Hematopoietic multipotent progenitor cell treated with erythropoietin and hydrocortisone succinate and interleukin-3 and kit ligand, for 8 days (in vitro differentiated cells): ENCODE results near the gene TUBA4B.
"Not testable (repeated sequence)": the region's sequence is repeated elsewhere in the genome, so short reads cannot be mapped to it uniquely, and the experiment has no call there.

Experiments
- DNase-seq: peaks from one replicate; pipeline ENCODE4 v3.0.0-alpha.2; 2015

TUBA4B gene

DNA sequence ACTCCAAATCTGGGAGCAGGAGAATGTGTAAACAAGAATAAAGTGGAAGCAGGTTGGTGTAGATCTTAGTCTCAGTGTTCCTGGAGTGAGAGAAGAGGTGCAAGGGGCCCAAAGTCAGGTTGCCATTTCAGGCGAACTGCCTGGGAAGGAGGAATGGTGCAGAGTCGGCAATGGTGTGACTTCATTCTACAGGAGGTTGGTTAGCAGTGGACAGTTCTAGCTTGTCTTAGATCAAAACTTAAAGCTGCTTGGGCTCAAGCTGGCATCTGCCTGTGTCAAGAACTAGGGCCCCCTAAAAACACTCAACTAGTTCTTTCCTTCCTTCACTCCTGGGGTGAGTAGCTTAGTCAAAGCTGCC, 4.2 kb upstream of the TUBA4B start:
- DNase-seq, result no peak

DNA sequence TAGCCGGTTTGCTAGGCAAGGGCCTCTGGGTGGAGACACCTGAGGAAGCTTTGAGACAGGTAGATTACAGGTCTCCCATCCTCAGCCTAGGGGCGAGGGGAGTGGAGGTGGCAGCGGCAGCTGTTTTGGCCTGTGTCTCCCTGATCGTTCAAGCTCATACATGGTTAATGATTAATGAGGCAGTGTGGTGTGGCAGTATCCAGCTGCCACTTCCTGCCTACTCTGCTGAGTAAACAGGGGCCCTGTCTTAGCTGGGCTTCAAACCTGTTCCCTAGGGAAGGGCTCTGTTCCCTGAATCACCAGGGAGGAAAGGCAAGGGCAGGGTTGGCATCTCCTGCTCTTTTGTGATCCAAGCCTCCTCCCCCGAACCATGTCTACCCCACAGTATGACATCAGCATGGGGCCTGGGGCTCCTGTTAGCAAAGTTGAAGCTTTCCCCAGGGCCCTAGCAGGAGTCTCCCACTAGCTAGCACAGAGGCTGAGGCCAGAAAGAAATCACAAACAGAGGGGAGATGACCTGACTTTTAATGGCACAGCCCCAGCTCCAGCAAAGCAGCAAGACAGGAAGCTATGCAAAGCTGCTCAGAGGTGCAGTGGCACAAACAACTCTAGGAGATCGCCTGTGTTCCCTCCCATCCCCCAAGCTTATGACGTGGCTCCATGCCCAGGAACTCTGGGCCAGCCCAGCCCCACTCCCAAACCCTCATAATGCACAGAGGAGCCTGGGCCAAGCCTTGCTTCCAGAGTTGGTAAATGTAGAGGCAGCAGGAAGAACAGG, 3.7 kb upstream of the TUBA4B start:
- peak; percentile 76 for DNase-seq

DNA sequence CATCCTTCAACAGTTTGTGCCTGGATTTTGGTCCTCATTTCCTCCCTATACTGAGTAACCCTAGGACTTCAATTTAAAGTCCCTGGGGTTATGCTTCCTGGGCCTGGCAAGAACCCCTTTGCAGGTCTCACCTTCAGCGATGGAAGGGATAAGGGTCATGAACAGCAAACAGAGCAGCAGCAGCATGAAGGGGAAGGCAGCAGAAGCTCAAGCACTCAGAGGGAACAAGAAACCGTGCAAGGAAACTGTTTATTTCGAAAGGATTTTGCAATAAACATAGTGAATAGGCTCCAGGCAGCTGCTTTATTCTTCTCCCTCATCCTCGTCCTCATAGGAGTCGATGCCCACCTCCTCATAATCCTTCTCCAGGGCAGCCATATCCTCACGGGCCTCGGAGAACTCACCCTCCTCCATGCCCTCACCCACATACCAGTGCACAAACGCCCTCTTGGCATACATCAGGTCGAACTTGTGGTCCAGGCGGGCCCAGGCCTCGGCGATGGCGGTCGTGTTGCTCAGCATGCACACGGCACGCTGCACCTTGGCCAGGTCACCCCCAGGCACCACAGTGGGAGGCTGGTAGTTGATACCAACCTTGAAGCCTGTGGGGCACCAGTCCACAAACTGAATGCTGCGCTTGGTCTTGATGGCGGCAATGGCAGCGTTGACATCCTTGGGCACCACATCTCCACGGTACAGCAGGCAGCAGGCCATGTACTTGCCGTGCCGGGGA, 2.8 kb upstream of the TUBA4B start:
- no peak for DNase-seq

DNA sequence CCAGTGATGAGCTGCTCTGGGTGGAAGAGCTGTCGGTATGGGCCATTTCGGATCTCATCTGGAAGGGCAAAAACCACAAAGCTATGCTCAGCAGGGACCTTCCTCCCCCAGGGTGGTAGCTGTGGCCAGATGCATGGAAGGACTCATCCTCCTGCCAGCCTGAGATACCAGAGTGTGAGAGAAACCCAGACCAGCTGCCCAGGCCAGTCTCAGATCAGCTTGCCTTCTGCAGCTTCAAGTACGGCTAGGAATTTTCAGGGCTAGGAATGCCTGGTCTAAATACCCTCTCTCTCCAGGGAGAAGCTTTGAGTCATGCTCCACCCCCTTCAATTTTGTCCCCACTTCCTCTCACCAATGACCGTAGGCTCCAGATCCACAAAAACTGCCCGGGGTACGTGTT, 1.4 kb upstream of the TUBA4B start:
- DNase-seq, result no peak

DNA sequence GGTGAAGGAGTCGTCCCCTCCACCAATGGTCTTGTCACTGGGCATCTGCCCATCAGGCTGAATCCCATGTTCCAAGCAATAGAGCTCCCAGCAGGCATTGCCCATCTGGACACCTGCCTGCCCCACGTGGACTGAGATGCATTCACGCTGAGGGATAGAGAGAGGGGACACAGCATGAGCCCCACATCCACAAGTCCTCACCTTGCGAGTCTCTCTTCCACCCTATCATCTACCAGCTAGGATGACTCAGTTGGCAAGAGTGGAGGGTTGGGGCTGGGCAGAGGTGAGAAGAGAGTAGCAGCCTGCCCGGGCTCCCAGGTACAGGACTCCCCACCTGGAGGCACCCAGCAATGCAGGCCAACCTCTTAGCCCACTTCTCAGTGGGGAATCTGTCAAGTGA, 959 bp upstream of the TUBA4B start:
- no peak for DNase-seq

DNA sequence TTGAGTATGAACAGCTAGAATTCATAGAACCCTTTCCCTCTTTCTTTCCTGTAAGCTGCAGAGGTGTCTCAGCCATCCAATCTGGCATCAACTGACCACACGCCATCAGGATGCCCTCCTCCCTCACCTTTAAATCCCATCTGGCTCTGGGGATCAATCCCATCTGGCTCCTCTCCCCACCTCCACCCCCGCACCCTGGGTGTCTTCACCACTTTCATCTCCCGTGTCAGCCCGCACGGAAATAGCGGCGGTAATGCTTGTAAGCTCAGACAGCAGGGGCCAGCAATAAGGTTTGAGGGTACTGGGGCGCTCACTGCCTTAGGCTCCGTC, 508 bp upstream of the TUBA4B start:
- no peak for DNase-seq

DNA sequence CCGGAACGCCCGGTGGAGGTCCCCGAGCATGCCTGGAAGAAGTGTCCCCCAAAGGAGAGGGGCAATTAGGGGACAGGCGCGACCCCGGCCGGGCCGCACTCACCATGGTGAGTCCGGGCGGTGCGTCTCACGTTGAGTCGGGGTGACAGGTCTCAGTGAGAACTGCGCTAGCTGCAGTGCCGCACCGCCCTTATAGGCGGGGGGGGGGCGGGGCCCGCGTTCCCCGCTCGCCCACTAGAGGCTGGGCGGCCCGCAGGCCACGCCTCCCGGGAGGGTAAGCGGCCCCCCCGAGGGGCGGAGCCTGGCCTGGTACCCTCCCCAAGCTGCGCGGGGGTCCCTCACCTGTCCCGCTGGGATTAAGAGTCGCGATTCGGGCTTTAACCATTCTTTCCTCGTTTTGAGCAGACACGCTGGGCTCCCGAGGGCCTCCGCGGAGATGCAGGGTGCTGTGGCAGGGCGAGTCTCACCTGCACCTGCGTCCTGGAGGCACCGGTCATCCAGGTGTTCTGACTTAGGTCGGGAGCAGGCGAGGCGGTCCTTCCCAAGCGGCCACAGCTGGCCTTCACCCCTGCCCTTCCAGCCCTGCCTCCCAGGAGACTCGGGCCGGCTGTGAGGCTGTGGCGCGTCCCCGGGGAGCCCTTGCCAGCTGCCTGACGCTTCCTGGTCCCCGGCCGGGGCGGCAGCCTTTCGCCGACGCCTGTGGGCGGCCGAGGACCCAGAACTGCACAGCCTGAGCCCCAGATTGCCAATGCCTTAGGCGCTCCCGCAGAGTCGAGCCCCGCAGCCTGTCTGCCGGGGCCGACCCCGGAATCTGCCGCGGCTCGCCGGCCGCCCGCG, 928 bp downstream of the TUBA4B start, which contains the start of gene TUBA4A:
TSS of gene TUBA4A (minus strand) at position 166 of the 837 bp plus-strand sequence. CDS start at position 106, 60 bp downstream.
- DNase-seq, result peak; percentile 83

DNA sequence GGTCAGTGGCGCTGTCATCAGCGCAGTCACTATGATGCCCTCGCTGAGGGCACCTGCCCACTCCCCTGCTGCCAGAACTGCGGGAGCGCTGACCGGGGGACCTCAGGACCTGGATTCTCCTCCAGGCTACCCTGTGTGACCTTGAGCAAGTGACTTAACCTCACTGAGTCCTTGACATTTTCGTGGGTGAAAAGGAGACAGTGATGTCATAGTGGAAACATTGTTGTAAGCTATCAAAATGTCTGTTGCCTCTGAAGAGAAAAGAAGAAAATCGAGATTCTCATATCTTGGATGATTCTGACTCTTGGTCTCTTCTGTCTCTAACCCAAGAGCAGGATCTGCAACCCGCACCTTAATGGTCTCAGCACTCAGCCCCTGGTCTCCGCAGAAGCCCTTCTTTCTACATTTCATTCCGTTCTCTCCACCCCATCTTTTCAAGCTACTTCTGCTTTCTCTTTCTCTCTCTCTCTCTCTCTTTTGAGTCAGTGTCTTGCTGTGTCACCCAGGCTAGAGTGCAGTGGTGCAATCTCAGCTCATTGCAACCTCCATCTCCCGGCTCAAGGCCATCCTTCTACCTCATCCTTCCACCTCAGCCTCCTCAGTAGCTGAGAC, 1.7 kb downstream of the TUBA4B start:
- DNase-seq, result peak; percentile 10

DNA sequence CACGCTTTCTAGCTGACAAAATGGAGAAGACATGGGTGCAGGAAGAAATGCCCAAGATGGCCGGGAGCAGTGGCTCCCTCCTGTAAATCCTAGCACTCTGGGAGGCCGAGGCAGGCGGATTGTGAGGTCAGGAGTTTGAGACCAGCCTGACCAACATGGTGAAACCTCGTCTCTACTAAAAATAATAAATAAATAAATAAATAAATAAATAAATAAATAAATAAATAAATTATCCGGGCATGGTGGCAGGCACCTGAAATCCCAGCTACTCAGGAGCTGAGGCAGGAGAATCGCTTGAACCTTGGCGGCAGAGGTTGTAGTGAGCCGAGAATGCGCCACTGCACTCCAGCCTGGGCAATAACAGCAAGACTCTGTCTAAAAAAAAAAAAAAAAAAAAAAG, 5.9 kb downstream of the TUBA4B start:
- not testable (repeated sequence) for DNase-seq

DNA sequence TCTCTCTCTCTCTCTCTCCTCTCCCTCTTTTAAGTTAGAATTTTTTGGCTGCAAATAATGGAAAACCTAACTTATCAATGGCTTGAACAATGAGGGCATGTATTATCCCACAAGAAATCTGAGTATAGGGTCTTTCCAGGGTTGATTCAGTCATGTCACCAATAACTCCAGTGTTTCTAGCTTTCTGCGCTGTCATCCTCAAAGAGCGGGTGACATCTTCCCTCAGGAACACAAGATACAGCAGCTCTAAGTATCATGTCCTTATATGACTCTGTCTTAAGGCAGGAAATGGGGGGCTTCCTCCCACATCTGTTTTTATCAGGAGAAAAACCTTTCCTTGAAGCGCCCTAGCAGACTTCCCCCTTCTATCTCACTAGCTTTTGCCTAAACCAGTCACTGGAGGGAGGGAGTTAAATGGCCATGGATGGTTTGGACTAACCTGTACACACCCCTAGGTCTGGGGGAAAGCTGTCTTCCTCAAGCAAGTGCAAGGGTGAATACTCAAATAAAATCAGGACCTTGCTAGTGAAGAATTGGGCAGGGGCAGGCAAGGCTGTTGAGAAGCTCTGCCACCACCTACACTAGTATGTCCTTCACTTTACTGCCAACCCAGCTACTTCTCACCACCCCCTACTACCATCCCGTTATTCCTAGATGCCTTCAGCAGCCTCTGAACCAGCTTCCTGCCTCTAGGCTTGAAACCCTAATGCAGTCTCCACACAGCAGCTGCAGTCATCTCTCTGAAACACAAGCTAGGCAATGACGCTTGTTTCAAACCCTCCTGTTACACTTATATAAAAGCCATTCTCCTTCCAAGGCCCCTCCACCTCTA, 8.2 kb downstream of the TUBA4B start:
- DNase-seq, result no peak

DNA sequence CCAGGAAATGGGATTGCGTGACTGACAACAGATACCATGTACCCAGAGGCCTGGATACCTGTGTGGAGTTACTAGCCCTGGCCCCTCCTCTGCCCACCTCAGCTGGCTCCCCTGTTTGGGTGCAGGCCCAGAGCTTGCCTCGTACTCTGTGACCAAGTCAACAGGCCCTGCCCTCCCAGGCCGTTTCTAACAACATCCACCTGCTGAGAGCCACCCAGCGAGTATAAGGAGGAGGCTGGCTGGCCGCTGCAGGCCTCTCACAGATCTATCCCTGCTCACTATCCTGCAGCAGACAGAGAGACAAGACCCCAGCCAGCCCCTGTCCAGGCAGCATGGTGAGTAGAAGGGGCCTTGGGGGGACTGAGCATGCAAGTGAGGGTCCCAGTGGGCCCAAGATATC, 13.2 kb downstream of the TUBA4B start:
- DNase-seq, result no peak

DNA sequence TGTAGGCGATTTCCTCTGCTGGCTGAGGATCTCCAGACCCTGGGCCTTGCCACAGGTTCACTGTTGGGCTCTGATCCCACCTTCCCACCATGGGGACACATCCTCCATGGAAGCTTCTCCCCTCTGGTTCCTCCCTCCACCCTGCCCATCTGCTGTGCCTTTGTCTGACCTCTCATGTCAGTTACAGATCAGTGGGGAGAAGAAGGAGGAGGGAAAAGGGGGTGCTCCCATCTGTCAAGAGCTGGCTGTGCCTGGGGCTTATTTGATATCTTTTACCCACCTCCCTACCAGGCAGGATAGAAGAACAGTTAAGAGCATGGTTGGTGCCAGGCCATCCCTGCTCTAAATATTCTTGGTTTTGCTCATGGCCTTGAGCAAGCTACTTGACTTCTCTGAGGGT, 13.8 kb downstream of the TUBA4B start:
- peak; percentile 53 for DNase-seq

DNA sequence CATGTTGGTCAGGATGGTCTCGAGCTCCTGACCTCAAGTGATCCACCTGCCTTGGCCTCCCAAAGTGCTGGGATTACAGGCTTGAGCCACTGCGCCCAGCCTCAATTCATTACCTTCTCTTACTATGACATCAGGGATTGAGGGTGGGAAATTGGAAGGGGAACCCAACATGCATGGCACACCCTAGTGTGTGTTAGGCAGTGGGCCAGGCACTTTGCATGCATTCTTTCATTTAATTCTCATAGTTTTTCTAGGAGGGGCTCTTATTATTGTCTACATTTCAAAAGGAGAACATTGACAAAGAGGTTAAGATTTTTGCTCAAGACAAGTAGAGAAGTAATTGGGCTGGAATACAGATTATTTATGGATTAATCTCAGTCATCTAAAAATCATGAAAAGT, 15.3 kb downstream of the TUBA4B start:
- no peak for DNase-seq

DNA sequence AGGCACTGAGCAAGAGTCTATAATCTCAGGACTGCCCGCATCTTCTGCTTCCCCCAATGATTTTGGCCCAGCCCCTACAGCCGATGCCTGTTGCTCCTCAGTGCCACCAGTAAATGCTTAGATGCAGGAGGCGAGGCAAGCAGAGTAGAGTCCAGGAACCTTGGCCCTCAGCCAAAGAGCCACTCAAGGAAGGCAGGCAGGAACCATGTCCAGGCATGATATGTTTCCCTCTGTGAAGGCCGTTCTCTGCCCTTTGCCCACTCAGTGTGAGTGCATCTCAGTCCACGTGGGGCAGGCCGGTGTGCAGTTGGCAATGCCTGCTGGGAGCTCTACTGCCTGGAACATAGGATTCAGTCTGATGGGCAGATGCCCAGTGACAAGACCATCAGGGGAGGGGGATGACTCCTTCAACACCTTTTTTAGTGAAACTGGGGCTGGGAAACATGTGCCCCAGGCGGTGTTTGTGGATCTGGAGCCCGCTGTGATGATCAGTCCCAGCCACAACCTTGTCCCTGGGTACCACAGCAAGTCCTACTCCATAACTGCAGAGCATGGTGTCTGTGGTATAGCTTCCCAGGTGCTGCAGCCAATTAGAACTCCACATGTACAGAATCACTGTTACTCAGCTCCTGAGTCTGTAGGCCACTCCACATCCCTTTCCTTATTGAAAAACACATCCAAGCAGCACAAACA, 16.5 kb downstream of the TUBA4B start:
- DNase-seq, result no peak

DNA sequence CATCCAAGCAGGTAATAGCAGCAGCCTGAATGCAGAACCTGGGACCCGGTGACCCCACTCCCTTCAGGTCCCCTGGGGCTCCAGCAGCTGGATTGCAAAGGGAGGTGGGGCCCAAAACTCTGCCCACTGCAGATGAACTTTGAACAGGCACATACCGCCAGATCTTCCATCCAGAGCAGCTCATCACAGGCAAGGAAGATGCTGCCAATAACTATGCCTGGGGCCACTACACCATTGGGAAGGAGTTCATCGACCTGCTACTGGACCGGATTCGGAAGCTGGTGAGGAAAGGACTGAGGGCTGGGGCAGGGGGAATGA, 17.0 kb downstream of the TUBA4B start:
- DNase-seq, result no peak

DNA sequence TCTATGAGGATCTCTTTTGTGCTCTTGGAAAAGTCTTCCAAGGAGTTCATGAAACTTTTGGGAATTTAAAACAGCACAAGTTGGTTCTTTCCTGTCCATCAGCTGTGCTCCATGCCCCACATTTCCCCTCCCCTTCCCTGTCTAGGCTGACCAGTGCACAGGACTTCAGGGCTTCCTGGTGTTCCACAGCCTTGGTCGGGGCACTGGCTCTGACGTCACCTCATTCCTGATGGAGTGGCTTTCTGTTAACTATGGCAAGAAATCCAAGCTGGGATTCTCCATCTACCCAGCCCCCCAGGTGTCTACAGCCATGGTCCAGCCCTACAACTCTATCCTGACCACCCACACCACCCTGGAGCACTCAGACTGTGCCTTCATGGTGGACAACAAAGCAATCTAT, 18.0 kb downstream of the TUBA4B start:
- DNase-seq, result no peak

DNA sequence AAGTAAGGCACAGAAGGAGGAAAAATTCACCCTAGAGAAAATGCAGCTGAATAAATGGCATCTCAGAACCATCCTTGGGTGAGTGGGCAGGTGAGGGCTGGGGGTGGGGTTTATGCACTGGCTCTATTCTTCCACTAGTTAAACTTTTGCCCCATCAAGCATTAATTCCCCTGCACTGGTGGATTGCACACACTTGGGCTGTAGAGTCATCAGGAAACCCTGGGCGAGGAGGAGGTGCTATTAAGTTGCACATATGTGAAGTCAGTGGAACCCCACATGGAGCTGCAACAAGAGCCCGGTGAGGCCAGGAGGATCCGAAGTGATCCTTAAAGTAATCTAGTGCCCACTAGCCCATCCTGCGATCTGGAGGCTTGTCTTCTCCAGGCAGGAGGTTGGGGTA, 19.3 kb downstream of the TUBA4B start:
- DNase-seq, result no peak

DNA sequence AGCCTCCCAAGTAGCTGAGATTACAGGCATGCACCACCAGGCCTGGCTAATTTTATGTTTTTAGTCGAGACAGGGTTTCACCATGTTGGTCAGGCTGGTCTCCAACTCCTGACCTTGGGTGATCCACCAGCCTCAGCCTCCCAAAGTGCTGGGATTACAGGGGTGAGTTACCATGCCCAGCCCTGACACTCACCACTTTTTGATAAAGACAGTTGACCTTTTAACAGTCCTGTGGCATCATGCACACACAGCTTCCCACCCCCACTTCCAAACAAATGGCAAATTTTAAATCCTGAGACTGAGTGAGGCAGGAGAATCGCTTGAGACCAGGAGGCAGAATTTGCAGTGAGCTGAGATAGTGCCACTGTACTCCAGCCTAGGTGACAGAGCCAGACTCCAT, 20.0 kb downstream of the TUBA4B start:
- DNase-seq, result peak; percentile 51

DNA sequence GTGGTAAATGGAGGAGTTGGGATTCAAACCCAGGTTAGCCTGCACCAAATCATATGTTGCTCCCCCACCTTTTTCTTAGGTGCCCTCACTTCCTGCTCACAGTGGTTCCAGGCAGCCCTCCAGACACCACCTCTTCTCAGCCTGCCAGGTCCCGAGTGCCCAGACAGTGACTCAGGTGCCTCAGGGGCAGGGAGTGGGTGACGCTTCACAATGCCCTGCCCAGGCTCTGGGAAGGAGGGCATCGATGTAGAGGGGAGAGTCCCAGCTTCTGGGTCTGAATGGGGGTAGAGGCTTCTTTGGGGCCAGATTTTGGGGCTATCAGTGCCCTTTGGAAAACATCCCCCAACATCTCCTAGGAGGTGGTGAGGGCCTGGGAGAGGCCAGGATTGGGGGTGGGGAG, 20.9 kb downstream of the TUBA4B start:
- DNase-seq, result no peak

DNA sequence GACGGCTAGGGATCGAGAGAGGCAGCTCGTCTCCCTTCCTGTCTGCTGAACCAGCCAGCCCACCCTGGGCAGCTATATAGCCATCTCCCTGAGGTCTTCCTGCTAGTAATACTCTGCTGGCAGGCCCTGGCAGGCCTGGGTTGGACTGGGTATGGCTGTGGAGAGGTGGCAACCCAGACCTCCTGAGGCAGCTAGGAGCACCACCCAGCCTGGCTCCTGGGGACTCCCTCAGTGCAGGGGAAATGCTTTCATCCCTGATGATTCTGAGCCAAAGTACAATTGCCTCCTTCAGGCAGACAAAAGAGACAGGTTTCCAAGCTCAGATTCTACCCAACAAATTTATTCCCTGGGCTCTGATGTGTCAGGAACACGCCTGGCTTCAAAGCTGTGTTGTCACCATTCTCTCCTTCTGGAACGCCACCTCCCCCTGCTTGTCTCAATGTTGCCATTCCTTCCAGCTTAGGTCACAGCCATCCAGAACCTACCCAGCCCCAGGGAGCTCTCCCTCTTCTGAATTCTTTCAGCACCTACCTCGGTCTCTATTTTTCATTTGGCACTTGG, 21.4 kb downstream of the TUBA4B start:
- no peak for DNase-seq
